Esophagus squamous epithelium (tissue), 5 donors: ENCODE results near the gene CAMSAP3. TPM values are rescaled to one million over a fixed set of nuclear protein-coding genes. Genes with fewer than 3 reads are reported as not detected.
A peak's percentile ranks its signal among the peaks of the same experiment; 100 is the strongest.

ENCODE experiments used
- DNase-seq: peaks from one replicate; lab custom pipeline; 2025; lab: John Stamatoyannopoulos, UW
- H3K27ac ChIP-seq, 4 donors: fragments of 200-600 bp; sonication (generic); one replicate each; pipeline ENCODE4 v1.5.1; 2016 to 2019; ENCODE audit warnings: mild to moderate bottlenecking in 1 of 4
- H3K27me3 ChIP-seq, 4 donors: fragments of 200-600 bp; sonication (generic); 1 replicate in 3 of 4; 2 replicates in 1 of 4; pipeline versions ENCODE4 v1.5.1 to v1.6.0; 2017 to 2021; ENCODE audit warnings: antibody characterized with exemption in 1 of 4
- H3K36me3 ChIP-seq, 3 donors: fragments of 200-600 bp; sonication (generic); one replicate each; pipeline ENCODE4 v1.5.1; 2016 to 2019
- H3K4me1 ChIP-seq, 3 donors: fragments of 200-600 bp; sonication (generic); one replicate each; pipeline ENCODE4 v1.5.1; 2017 to 2019
- H3K4me3 ChIP-seq, 4 donors: fragments of 200-600 bp; sonication (generic); 1 replicate in 3 of 4; 2 replicates in 1 of 4; pipeline ENCODE4 v1.5.1; 2016 to 2019; ENCODE audit warnings: mild to moderate bottlenecking in 2 of 4, moderate library complexity in 1 of 4
- H3K9me3 ChIP-seq, 3 donors: fragments of 200-600 bp; sonication (generic); one replicate each; pipeline ENCODE4 v1.5.1; 2016 to 2019
- POLR2A ChIP-seq, 4 donors: fragments of 450-650 bp; IDR thresholded peaks; one replicate each; pipeline ENCODE4 v1.6.1; 2017; ENCODE audit warnings: antibody characterized with exemption in 4 of 4, mild to moderate bottlenecking in 4 of 4, moderate library complexity in 3 of 4
- WGBS, 2 donors: methylation state at CpG; one replicate each; pipeline ENCODE4 v1.1.5; 2018; 5-methylcytosine and 5-hydroxymethylcytosine counted together
- intact Hi-C: fragments of 100-400 bp; cut with DNase I; formaldehyde crosslinking; loops from one replicate; pipeline ENCODE4 v1.15.0; 2022
- total RNA-seq, 4 donors: library from RNA; depleted of rRNA; stranded (reverse); fragments of >200 nt; gene quantifications; one replicate each; pipeline ENCODE4 v1.1.0, GENCODE V29; 2016
- TF ChIP-seq, protein P1 (sequence below), 6 experiments: fragments of 450-650 bp in 4 of 6; fragments of 200-600 bp in 2 of 6; sonication (generic) in 2 of 6; IDR thresholded peaks; one replicate each; pipeline ENCODE4 v1.5.1; 2016 to 2019; ENCODE audit warnings: antibody characterized with exemption in 6 of 6, mild to moderate bottlenecking in 4 of 6, moderate library complexity in 4 of 6
- donor health status: DM: yes; HTN: yes; CAD: no.

Gene CAMSAP3
- total RNA-seq, 4 donors from 2014 or later, result 9.3 to 45.5 (median 14.1) TPM

DNA sequence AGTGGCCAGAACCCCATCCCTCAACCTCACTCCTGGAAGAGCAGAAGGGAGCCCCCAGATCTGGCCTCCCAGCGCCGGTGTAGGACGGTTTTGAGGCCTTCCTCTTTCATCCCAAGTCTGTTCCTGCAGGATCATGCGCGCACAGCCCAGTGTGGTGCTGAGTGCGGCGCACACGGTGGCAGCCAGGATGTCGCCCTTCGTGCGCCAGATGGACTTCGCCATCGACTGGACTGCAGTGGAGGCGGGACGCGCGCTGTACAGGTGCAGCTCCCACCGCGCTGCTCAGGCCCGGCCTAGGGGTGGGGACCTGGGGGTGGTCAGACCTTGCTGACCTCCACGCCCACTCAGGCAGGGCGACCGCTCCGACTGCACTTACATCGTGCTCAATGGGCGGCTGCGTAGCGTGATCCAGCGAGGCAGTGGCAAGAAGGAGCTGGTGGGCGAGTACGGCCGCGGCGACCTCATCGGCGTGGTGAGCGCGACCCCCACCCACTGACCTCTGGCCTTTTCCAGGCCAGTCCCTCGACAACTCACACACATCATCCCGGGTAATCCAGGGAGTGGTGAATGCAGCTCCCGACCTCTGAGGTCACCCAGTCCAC is 45.4 kb upstream of the CAMSAP3 start:
- 92 to 98% methylated on average over 20 to 29 of the region's 41 CpGs for WGBS, 2 donors

DNA sequence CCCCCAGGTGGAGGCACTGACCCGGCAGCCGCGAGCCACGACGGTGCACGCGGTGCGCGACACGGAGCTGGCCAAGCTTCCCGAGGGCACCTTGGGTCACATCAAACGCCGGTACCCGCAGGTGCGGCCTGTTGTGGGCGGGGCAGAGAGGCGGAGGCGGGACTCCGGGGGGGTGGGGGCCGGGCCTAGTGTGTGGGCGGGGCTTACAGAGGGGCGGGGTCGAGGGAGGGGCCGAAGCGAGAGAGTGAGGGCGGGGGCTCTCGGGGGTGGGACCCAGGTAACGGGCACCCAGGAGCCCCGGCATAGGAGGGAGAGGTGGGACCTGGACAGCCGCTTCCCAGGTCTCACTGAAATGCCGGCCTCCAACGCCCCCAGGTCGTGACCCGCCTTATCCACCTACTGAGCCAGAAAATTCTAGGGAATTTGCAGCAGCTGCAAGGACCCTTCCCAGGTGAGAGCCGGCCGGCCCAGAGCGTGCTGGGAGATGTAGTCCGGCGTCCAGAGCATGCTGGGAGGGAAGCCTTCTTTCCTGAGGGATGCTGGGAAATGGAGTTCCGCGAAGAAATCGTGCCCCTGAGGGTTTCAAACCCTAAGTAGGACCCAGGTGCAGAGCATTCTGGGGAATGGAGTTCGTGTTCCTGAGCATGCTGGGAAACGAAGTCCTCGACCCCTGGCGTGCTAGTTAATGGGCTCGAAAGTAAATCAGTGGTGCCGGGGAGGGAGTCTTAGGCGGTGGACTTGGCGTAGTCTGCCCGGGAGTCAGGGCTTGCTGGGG is 44.5 kb upstream of the CAMSAP3 start:
- peak overlapping the region in 2 of 4 donors; percentile 48 to 61 for H3K27ac ChIP-seq
- 70 to 79% methylated on average over 9 to 23 of the region's 51 CpGs for WGBS, 2 donors

More for the DNA sequence above, 45.4 kb upstream of the CAMSAP3 start:
- H3K27ac ChIP-seq, result no peak overlapping the region
- no peak for DNase-seq
- no peaks in the 10 kb centered on the region for H3K9me3 ChIP-seq
- TF ChIP-seq, protein P1, sequence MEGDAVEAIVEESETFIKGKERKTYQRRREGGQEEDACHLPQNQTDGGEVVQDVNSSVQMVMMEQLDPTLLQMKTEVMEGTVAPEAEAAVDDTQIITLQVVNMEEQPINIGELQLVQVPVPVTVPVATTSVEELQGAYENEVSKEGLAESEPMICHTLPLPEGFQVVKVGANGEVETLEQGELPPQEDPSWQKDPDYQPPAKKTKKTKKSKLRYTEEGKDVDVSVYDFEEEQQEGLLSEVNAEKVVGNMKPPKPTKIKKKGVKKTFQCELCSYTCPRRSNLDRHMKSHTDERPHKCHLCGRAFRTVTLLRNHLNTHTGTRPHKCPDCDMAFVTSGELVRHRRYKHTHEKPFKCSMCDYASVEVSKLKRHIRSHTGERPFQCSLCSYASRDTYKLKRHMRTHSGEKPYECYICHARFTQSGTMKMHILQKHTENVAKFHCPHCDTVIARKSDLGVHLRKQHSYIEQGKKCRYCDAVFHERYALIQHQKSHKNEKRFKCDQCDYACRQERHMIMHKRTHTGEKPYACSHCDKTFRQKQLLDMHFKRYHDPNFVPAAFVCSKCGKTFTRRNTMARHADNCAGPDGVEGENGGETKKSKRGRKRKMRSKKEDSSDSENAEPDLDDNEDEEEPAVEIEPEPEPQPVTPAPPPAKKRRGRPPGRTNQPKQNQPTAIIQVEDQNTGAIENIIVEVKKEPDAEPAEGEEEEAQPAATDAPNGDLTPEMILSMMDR (IDR thresholded peaks at IDR 0.05), result no peak
- TF ChIP-seq POLR2A (IDR thresholded peaks at IDR 0.05), result no peak
- H3K36me3 ChIP-seq, result peaks cover 13 to 71% (median 15%) of the 10 kb centered on the region in 3 donors
- no peaks in the 10 kb centered on the region for H3K27me3 ChIP-seq
- H3K4me1 ChIP-seq, result peaks cover 0 to 21% (median 0%) of the 10 kb centered on the region in 3 donors
- intact Hi-C loops, result loop anchor here (10.0 kb wide), 1 partner anchor 185 kb away; no protein-coding TSS in a partner anchor
- H3K4me3 ChIP-seq, result no peak overlapping the region

DNA sequence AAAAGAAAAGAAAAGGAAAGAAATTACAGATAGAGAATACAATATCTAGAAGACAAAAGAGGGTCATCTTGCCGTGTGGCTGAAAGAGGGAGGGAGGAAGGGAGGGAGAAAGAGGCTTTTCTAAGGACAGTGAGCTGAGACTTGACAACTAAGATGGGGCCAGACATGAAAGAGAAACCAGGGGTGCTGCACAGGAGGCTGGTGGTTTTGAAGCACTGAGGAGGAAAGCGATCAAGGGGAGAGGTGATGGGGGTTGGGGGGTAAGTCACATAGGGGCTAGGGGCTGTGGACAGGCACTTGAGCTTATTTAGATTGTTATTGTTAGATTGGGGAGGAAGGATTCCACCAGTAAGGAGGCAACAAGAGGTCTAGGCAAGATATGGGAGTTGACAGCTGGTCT is 42.9 kb upstream of the CAMSAP3 start:
- intact Hi-C loops, result loop anchor here (10.0 kb wide), 1 partner anchor 188 kb away; no protein-coding TSS in a partner anchor
- Histone ChIP-seq H3K9me3 (no peaks in the 10 kb centered on the region), H3K27ac (no peak overlapping the region), H3K4me3 (no peak overlapping the region), H3K4me1 (peaks cover 0 to 11% (median 0%) of the 10 kb centered on the region in 3 donors), H3K27me3 (no peaks in the 10 kb centered on the region), H3K36me3 (peaks cover 21 to 79% (median 32%) of the 10 kb centered on the region in 3 donors)
- 45 to 50% methylated on average over 2 of the region's 2 CpGs for WGBS, 2 donors
- no peak for TF ChIP-seq POLR2A (IDR thresholded peaks at IDR 0.05)
- TF ChIP-seq, protein P1 (IDR thresholded peaks at IDR 0.05), result no peak
- no peak for DNase-seq

More for the DNA sequence above, 44.5 kb upstream of the CAMSAP3 start:
- H3K4me1 ChIP-seq, result peaks cover 0 to 13% (median 0%) of the 10 kb centered on the region in 3 donors
- no peaks in the 10 kb centered on the region for H3K27me3 ChIP-seq
- peak overlapping the region in 3 of 4 donors; percentile 16 to 47 (median 33) for H3K4me3 ChIP-seq
- H3K9me3 ChIP-seq, result no peaks in the 10 kb centered on the region
- TF ChIP-seq, protein P1 (IDR thresholded peaks at IDR 0.05), result no peak
- no peak for TF ChIP-seq POLR2A (IDR thresholded peaks at IDR 0.05)
- H3K36me3 ChIP-seq, result peaks cover 15 to 71% (median 20%) of the 10 kb centered on the region in 3 donors
- DNase-seq, result no peak
- intact Hi-C loops, result loop anchor here (10.0 kb wide), 1 partner anchor 186 kb away; no protein-coding TSS in a partner anchor

DNA sequence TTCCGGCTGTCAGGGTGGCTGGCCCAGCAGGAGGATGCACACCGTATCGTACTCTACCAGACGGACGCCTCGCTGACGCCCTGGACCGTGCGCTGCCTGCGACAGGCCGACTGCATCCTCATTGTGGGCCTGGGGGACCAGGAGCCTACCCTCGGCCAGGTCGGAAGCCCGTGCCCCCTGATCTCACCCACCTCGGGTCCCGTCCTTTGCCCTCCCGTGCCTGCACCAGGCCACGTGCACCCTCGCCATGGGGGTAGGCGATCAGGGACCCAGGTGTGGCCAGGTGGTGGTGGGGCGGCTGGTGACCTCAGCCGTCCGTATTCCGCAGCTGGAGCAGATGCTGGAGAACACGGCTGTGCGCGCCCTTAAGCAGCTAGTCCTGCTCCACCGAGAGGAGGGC is 41.1 kb upstream of the CAMSAP3 start:
- TF ChIP-seq POLR2A (IDR thresholded peaks at IDR 0.05), result no peak
- TF ChIP-seq, protein P1 (IDR thresholded peaks at IDR 0.05), result no peak
- Histone ChIP-seq H3K27me3 (no peaks in the 10 kb centered on the region), H3K36me3 (peaks cover 29 to 94% (median 42%) of the 10 kb centered on the region in 3 donors), H3K4me3 (no peak overlapping the region), H3K27ac (no peak overlapping the region), H3K4me1 (peaks cover 0 to 11% (median 0%) of the 10 kb centered on the region in 3 donors), H3K9me3 (no peaks in the 10 kb centered on the region)
- intact Hi-C loops, result loop anchor here (10.0 kb wide), 1 partner anchor 190 kb away; no protein-coding TSS in a partner anchor
- 85 to 98% methylated on average over 10 to 11 of the region's 28 CpGs for WGBS, 2 donors
- no peak for DNase-seq
